Urinary bladder (tissue), 4 donors: ENCODE measurements around the gene SNAI3. TPM values are rescaled to one million over a fixed set of nuclear protein-coding genes. Genes with fewer than 3 reads are reported as not detected.

ENCODE experiments used
- DNase-seq: peaks from one replicate; pipeline ENCODE4 v3.0.0-alpha.2; 2015; ENCODE audit errors: extremely low spot score
- H3K27ac ChIP-seq: one replicate; pipeline ENCODE4 v1.5.1; 2013; ENCODE audit warnings: low read depth, mild to moderate bottlenecking, moderate library complexity
- H3K36me3 ChIP-seq: one replicate; pipeline ENCODE4 v1.6.1; 2013; ENCODE audit warnings: mild to moderate bottlenecking, moderate library complexity; ENCODE audit not compliant: insufficient read depth
- H3K4me1 ChIP-seq: one replicate; pipeline ENCODE4 v1.6.1; 2013; ENCODE audit warnings: mild to moderate bottlenecking, moderate library complexity; ENCODE audit not compliant: insufficient read depth
- H3K4me3 ChIP-seq: one replicate; pipeline ENCODE4 v1.5.1; 2013; ENCODE audit warnings: low read depth, low read length
- WGBS: extraction: QIAGEN DNeasy Blood & Tissue Kit; methylation state at CpG from one replicate; pipeline ENCODE4 v1.1.7; 2013; 5-methylcytosine and 5-hydroxymethylcytosine counted together
- polyA plus RNA-seq: library from polyadenylated mRNA; stranded (reverse); fragments of 200-250 nt; gene quantifications from one replicate; pipeline ENCODE4 v1.2.3, GENCODE V29; 2013
- total RNA-seq: library from RNA; depleted of rRNA; stranded (reverse); fragments of >200 nt; gene quantifications from one replicate; pipeline ENCODE4 v1.2.3, GENCODE V29; 2014
- donor health status: healthy with polysubstance abuse.
- donor health status: healthy.

The SNAI3 gene
- total and polyA plus RNA-seq, 2 donors: 0.82 TPM; not detected in 1

DNA sequence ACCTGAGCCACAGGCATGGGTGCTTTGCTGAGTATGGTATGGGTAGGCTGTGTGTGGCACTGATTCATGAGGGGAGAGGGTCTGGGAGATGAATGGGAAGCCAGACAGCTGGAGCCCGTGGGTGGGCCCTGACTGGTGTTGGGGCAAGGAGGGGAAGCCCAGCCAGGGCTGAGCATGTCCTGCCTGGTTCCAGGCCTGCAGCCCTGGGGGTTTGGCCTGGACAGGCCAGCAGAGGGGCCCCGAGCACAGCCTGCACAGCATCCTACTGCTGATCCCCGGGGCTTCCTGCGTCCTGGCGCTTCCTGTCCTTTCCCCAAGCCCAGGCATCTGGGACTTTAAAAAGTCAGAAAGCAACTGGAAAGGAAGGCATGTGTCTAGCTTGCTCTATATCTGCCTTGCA, 18.8 kb downstream of the SNAI3 start:
- Histone ChIP-seq H3K4me3 (no peak overlapping the region), H3K4me1 (no peaks in the 10 kb centered on the region), H3K36me3 (no peaks in the 10 kb centered on the region), H3K27ac (no peak overlapping the region)
- whole genome bisulfite sequencing: 65% methylated on average over 5 of the region's 5 CpGs
- DNase-seq: no peak

DNA sequence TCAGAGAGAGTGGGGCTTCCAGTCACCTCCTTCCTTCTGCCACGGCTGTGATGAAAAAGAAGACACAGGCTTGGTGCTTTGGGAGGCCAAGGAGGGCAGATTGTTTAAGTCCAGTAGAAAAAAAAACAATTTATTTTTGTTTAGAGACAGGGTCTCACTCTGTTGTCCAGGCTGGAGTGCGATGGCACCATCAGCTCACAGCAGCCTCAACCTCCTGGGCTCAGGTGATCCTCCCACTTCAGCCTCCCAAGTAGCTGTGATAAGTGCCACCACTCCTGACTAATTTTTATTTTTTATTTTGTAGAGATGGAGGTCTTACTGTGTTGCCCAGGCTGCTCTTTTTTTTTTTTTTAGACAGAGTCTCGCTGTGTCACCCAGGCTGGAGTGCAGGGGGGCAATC, 20.7 kb downstream of the SNAI3 start:
- H3K36me3 ChIP-seq: no peaks in the 10 kb centered on the region
- WGBS: 94% methylated on average over 3 of the region's 3 CpGs
- H3K4me3 ChIP-seq: no peak overlapping the region
- no peak overlapping the region for H3K27ac ChIP-seq
- no peak for DNase-seq
- H3K4me1 ChIP-seq: no peaks in the 10 kb centered on the region

DNA sequence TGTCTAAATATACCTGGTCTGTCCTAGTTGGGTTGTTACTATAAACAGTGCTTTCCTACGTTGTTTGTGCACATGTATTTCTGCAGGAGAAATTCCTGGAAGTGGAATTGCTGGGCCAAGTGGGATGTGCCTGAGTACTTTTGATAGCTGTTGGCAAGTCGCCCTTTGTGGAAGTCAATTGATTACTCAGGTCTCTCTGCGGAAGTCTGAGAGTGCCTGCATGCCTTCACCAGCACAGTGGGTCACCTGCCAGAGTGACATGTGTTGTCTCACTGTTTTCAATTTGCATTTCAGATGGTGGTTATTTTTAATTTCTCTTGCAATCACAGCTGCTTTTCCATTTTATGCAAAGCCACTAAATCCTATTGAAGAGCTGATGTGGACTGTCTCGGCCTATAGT, 21.2 kb downstream of the SNAI3 start:
- Histone ChIP-seq H3K4me1 (no peaks in the 10 kb centered on the region), H3K36me3 (no peaks in the 10 kb centered on the region), H3K27ac (no peak overlapping the region), H3K4me3 (no peak overlapping the region)
- 78% methylated on average over 4 of the region's 4 CpGs for WGBS
- DNase-seq: no peak

DNA sequence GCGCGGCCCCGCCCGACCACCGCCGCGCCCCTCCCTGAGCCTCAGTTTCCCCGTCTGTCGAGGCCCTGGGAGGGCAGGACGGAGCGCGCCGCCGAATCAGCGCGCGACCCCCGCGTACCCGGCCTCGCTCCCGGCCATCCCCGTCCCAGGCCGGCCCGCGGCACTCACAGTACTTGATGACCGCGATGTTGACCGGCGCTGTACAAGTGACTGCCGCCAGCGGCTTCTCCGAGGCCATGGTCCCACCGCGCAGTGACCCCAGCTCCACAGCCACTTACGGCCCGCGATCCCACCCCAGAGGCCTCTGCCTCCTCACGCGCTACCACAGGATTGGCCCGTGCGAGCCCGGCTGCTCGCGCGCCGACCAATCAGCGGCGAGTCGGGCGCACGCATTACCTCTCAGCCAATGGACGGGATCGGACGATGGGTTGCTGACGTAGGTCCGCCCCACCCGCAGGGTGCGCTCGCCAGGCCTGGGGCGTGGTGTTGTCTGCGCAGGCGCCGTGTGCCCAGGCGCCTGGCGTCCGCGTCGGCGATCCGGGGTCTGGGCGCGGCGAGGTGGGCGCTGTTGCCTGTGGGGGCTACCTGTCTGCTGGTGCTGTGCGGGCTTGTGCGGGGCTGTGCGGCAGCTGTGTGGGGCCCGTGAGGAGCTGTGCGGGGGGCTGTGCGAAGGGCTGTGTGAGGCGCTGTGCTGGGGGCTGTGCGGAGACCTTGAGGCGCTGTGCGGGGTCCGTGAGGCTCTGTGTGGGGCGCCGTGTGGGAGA, 23.3 kb downstream of the SNAI3 start, which contains the start of gene MVD:
Gene MVD, minus strand, starts transcription at position 249 of the 764 bp plus-strand sequence. Its CDS starts 11 bp downstream, at position 238.
- under 1% methylated on average over 88 of the region's 88 CpGs for WGBS
- H3K4me1 ChIP-seq: no peaks in the 10 kb centered on the region
- DNase-seq: peak; percentile 92
- peak within 1 kb of the TSS; percentile 92 for H3K4me3 ChIP-seq
- H3K27ac ChIP-seq: peak within 1 kb of the TSS; percentile 86
- no peaks in the 10 kb centered on the region for H3K36me3 ChIP-seq

DNA sequence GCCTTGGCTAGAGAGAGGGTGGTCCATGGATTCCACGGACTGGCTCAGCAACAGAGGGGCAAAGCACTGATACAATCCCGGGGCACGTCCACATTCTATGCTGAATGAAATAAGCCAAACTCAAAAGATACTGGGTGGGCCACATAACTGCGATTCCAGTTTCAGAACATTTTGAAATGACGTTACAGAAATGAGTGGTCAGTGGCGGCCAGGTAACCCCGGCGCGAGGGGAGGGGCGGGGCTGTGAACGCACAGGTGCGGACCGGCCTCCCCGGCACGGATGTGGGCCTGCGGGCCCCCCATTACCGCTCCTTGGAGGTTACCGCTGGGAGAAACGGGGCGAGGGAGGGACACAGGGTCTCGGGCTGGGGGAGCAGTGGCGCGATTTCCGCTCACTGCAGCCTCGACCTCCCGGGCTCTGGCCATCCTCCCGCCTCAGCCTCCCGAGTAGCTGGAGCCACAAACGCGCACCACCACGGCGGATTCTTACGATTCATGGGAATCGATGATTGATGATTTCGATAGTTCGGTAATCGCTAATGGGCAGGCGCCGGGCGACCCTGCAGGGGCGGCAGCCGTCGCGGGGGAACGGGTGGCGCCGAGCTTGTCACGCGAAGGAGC, 24.0 kb downstream of the SNAI3 start:
- Histone ChIP-seq H3K4me3 (peak overlapping the region; percentile 92), H3K27ac (peak overlapping the region; percentile 79), H3K36me3 (no peaks in the 10 kb centered on the region), H3K4me1 (no peaks in the 10 kb centered on the region)
- 1% methylated on average over 49 of the region's 49 CpGs for WGBS
- no peak for DNase-seq

DNA sequence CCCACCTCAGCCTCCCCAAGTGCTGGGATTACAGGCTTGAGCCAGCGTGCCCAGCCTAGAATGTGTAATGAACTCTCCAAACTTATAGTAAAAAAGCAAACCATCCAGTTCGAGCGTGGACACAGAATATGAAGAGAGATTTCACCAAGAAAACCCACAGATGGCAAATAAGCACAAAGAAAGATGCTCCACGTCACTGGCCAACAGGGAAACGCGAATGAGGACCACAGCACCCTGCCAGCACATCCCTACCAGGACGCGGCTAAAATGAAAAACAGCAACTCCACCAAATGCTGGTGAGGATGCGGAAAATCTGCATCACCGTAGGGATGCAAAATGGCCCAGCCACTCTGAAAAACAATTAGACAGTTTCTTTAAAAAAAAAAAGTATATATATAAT, 24.8 kb downstream of the SNAI3 start:
- no peak for DNase-seq
- Histone ChIP-seq H3K27ac (no peak overlapping the region), H3K4me3 (no peak overlapping the region), H3K36me3 (no peaks in the 10 kb centered on the region), H3K4me1 (no peaks in the 10 kb centered on the region)
- WGBS: 77% methylated on average over 10 of the region's 10 CpGs

DNA sequence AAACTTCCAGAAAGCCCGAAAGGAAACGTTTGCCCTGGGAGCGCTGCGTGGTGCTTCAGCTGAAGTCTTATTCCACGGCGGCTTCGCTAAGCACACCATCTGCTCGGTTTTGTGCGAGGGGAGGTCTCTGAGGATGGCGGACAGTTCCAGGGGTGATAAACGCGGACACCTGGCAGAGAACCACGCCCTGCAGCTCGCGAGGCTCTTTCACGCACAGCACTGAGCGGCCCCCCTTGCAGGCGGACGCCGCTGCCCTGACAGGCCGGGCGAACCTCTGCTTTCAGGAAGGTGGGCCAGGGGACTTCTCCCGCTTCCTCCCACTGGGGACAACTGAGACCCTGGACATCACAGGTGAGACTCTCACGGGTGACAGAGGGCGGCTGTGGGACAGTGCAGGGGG, 27.1 kb downstream of the SNAI3 start:
- no peaks in the 10 kb centered on the region for H3K36me3 ChIP-seq
- no peak overlapping the region for H3K27ac ChIP-seq
- H3K4me1 ChIP-seq: no peaks in the 10 kb centered on the region
- WGBS: 94% methylated on average over 25 of the region's 25 CpGs
- H3K4me3 ChIP-seq: no peak overlapping the region
- DNase-seq: no peak

DNA sequence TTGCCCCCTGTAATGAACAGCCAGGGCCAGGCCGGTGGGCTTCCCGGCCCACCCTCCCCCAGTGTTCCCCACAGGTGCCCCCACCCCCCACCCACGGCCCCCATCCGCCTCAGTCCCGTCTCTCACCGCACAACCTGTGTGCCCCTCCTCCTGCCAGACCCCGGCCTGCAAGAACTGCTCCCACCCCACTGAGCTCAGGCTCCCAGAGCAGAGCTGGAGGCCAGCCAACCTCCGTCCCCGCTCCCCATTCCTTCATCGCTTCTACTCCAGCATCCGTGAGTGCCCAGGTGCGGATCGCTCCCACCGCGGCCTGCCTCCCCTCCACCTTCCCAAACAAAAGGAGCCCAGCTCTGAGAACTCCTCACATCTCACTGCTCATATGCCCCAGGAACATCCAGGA, 27.6 kb downstream of the SNAI3 start:
- no peaks in the 10 kb centered on the region for H3K4me1 ChIP-seq
- DNase-seq: no peak
- WGBS: 90% methylated on average over 15 of the region's 15 CpGs
- no peak overlapping the region for H3K27ac ChIP-seq
- H3K36me3 ChIP-seq: no peaks in the 10 kb centered on the region
- H3K4me3 ChIP-seq: no peak overlapping the region

DNA sequence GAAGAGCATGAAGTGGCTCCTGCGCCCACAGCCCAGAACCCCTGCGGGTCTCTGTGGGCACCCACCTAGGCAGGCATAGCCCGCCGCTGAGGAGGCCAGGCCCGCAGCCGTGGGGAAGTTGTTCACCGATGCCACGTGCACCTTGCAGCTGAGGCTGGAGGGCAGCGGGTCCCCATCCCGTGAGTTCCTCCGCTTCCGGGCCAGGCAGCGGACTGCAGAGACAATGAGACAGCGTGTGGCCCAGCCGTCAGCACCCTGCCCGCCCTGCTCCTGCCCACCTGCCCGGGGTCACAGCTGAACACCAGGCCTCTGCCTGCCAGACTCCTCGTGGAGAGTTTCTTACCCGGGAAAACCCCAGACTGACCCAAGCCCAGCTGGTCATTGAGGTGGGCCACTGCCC, 28.9 kb downstream of the SNAI3 start:
- H3K4me1 ChIP-seq: no peaks in the 10 kb centered on the region
- H3K4me3 ChIP-seq: no peak overlapping the region
- no peak for DNase-seq
- no peak overlapping the region for H3K27ac ChIP-seq
- 90% methylated on average over 19 of the region's 19 CpGs for WGBS
- H3K36me3 ChIP-seq: no peaks in the 10 kb centered on the region

DNA sequence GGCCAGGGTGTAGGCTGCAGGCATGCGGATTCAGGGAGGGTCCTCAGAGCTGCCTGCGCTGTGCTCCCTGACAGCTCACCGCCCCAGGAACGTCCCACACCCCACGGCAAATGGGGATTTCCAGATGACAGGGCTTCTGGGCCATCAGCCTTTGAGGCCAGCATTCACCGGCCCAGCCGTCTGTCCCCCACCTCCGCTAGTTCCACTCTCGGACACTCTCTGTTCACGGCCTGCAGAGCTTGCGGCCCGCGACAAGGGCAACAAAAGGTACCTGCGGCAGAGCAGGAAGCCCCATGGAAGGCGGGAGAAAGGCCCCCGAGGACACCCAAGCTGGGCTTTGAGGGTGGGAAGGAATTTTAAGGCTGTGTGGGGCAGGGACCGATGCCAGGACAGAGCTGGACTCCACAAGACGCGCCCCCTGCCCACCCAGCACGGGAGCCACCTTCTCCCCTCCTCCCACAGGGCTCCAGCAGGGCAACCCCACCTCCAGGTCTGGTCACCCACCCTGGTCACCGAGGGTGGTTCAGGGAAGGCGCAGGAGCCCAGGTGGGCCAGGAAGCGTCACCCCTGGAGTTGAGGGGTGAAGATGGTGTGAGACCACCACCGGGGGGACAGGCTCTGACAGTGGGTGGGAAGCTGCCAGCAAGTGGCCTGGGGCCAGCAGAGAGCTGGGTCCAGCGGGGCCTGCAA, 29.9 kb downstream of the SNAI3 start:
- H3K36me3 ChIP-seq: no peaks in the 10 kb centered on the region
- DNase-seq: no peak
- 89% methylated on average over 25 of the region's 25 CpGs for WGBS
- H3K27ac ChIP-seq: no peak overlapping the region
- H3K4me3 ChIP-seq: no peak overlapping the region
- H3K4me1 ChIP-seq: no peaks in the 10 kb centered on the region

DNA sequence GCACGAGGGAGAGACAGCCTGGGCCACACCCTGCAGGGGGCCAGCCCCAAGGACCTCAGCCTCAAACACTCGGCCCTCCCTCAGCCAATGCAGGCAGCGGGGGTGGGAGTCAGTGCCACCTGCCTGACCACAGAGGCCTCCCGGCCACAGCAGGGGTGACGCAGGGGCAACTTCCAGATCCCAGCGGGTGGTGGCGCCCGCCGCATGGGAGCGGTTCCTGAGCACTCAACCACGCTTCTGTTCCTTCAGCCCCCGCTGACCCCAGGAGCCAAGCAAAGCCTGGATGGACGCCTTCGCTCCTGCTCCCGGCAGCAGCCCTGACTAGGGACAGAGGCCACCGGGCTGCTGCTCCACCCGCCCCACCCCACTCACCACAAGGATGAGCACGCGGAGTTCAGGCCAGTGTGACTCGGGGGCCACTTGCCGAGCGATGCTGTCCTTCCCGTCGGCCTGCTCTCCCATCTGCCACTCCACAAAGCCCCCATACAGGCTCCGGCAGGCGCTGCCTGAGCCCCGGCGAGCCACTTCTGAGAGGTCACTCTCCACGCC, 30.5 kb downstream of the SNAI3 start:
- DNase-seq: no peak
- Histone ChIP-seq H3K4me3 (no peak overlapping the region), H3K27ac (no peak overlapping the region), H3K4me1 (no peaks in the 10 kb centered on the region), H3K36me3 (no peaks in the 10 kb centered on the region)
- 93% methylated on average over 29 of the region's 29 CpGs for WGBS

DNA sequence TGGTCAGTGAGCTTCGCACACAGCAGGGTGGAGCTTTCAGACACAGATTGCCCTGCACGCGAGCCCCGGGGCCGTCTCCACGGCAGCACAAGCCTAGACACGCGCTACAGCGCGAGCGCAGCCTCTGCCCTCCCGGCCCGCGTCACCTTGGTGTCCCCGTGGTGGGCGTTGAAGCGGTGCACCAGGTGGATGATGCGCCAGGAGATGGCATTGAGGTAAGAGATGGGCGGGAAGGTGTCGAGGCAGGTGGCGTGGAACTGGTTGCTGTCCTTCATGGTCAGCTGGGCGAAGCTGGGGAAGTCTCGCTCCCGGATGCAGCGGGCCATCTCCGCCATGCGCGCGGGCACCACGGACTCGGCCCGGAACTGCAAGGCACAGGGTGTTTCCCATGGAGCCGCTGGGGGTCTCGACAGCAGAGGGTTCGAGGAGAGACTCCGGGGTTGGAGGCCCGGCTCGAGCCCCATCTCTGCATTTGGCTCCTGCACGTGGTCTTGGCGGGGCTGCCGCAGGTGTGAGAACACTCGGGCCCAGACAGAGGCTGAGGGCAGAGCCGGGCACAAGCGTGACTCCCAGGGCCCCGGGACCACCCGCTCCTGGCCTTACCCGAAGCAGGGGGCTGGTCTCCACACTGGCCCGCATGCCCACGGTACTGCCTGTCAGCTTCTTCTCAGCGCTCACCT, 31.1 kb downstream of the SNAI3 start:
- H3K4me1 ChIP-seq: no peaks in the 10 kb centered on the region
- 96% methylated on average over 50 of the region's 50 CpGs for WGBS
- H3K36me3 ChIP-seq: no peaks in the 10 kb centered on the region
- no peak for DNase-seq
- H3K4me3 ChIP-seq: no peak overlapping the region
- H3K27ac ChIP-seq: no peak overlapping the region

DNA sequence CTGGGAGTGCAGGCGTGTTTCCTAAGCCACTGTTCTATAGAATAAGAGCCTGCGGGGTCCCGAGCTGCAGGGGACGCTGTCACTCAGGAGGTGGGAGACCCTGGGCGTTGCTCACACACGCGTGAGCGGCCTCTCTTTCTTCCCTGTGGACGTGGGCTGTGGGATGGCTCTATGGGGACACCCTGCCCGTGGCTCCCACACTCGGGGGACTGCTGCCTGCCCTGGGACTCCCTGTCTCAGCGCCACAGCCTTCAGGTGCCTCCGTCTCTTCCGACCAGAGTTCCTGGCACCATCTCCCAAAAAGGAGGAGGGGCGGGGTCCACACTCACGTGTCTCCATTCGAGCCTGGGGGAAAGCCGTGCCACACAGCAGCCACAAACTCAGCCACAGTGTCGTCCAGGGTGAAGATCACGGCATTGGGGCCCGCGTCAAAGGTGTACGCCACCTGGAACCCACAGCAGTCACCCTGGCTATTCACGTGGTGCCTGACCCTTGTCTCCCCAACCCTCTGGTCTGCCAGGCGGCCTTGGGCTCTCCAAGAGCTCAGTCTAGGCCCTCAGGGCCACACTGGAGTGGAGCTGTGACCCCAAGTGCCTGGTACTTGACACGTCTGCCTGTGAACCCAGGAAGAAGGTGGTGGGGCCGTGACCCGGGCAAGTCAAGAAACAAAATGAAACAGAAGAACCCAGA, 31.8 kb downstream of the SNAI3 start:
- WGBS: 88% methylated on average over 28 of the region's 28 CpGs
- H3K4me1 ChIP-seq: no peaks in the 10 kb centered on the region
- H3K36me3 ChIP-seq: no peaks in the 10 kb centered on the region
- H3K4me3 ChIP-seq: no peak overlapping the region
- no peak for DNase-seq
- no peak overlapping the region for H3K27ac ChIP-seq
